Astrocyte (in vitro differentiated cells and primary cell): ENCODE results near the gene INTS7. TPM values are rescaled to one million over a fixed set of nuclear protein-coding genes. Genes with fewer than 3 reads are reported as not detected.

ENCODE experiments used
- DNase-seq: peaks from one replicate; pipeline ENCODE4 v3.0.0-alpha.2; 2010; ENCODE audit warnings: low read depth
- FAIRE-seq: peaks from 2 replicates; lab custom pipeline; 2011; peaks lifted over from hg19 to GRCh38; lab: Jason Lieb, UNC
- H2AFZ ChIP-seq: 2 replicates; pipeline ENCODE4 v1.6.0; 2012; ENCODE audit warnings: low read depth, low read length, inconsistent platforms
- H3K27ac ChIP-seq: 2 replicates; pipeline ENCODE4 v1.5.1; 2011; ENCODE audit warnings: low read depth, low read length, inconsistent platforms
- H3K27me3 ChIP-seq: 2 replicates; pipeline ENCODE4 v1.6.0; 2011; ENCODE audit warnings: low read length, inconsistent platforms; ENCODE audit not compliant: insufficient read depth
- H3K36me3 ChIP-seq: 2 replicates; pipeline ENCODE4 v1.5.1; 2011; ENCODE audit warnings: low read length, inconsistent platforms; ENCODE audit not compliant: insufficient read depth
- H3K4me1 ChIP-seq: 2 replicates; pipeline ENCODE4 v1.5.1; 2011; ENCODE audit warnings: low read length, inconsistent platforms; ENCODE audit not compliant: insufficient read depth
- H3K4me2 ChIP-seq: 2 replicates; pipeline ENCODE4 v1.6.0; 2012; ENCODE audit warnings: low read length, inconsistent platforms
- H3K4me3 ChIP-seq: 2 replicates; pipeline ENCODE4 v1.5.1; 2011; ENCODE audit warnings: low read depth, mild to moderate bottlenecking, low read length, inconsistent platforms; ENCODE audit not compliant: insufficient read depth
- H3K79me2 ChIP-seq: 2 replicates; pipeline ENCODE4 v1.6.0; 2012; ENCODE audit warnings: mild to moderate bottlenecking, low read length, inconsistent platforms; ENCODE audit not compliant: insufficient read depth
- H3K9ac ChIP-seq: 2 replicates; pipeline ENCODE4 v1.6.0; 2012; ENCODE audit warnings: mild to moderate bottlenecking, low read length, inconsistent platforms
- H3K9me3 ChIP-seq: 2 replicates; pipeline ENCODE4 v1.5.1; 2012; ENCODE audit warnings: low read depth, mild to moderate bottlenecking, low read length, inconsistent platforms; ENCODE audit not compliant: insufficient read depth
- H4K20me1 ChIP-seq: 2 replicates; pipeline ENCODE4 v1.6.0; 2012; ENCODE audit warnings: low read length, inconsistent platforms; ENCODE audit not compliant: insufficient read depth
- H3K27ac Mint-ChIP-seq: one replicate; pipeline ENCODE4 v1.8.0; 2021; ENCODE audit warnings: mild to moderate bottlenecking, mixed read lengths; ENCODE audit not compliant: unreplicated experiment
- H3K27me3 Mint-ChIP-seq: one replicate; pipeline ENCODE4 v1.8.0; 2021; ENCODE audit warnings: low read depth, mixed read lengths; ENCODE audit not compliant: unreplicated experiment
- H3K36me3 Mint-ChIP-seq: one replicate; pipeline ENCODE4 v1.8.0; 2021; ENCODE audit warnings: low read depth, mixed read lengths; ENCODE audit not compliant: unreplicated experiment
- H3K4me1 Mint-ChIP-seq: one replicate; pipeline ENCODE4 v1.8.0; 2021; ENCODE audit warnings: low read depth, mixed read lengths; ENCODE audit not compliant: unreplicated experiment
- H3K4me3 Mint-ChIP-seq: one replicate; pipeline ENCODE4 v1.8.0; 2021; ENCODE audit warnings: mild to moderate bottlenecking, moderate library complexity, mixed read lengths; ENCODE audit not compliant: unreplicated experiment
- H3K9me3 Mint-ChIP-seq: one replicate; pipeline ENCODE4 v1.8.0; 2021; ENCODE audit warnings: mild to moderate bottlenecking, mixed read lengths; ENCODE audit not compliant: unreplicated experiment
- EZH2 ChIP-seq: IDR thresholded peaks from 2 replicates; pipeline ENCODE4 v1.6.1; 2012; ENCODE audit warnings: mild to moderate bottlenecking, low read length, inconsistent platforms; ENCODE audit not compliant: insufficient read depth
- total RNA-seq: library from RNA; stranded (reverse); gene quantifications from 2 replicates; pipeline ENCODE4 v1.2.1, GENCODE V29; 2021
- TF ChIP-seq, protein P1 (sequence below): IDR thresholded peaks from 2 replicates; pipeline ENCODE4 v1.5.1; 2011; ENCODE audit warnings: low read depth, mild to moderate bottlenecking, inconsistent platforms, low read length, moderate library complexity; ENCODE audit not compliant: insufficient read depth

The INTS7 gene
- total RNA-seq, 1 donor from 2014 or later, result 14.7 TPM

- no peak overlapping the region for H2AFZ ChIP-seq
- no peaks in the 10 kb centered on the region for H3K36me3 ChIP-seq
- DNase-seq (no peak), FAIRE-seq (no peak)
- H3K9ac ChIP-seq, result no peak overlapping the region
- Mint-ChIP-seq H3K9me3 (peaks cover 2% of the 10 kb centered on the region), H3K4me3 (no peak overlapping the region), H3K27me3 (peaks cover 4% of the 10 kb centered on the region), H3K36me3 (no peaks in the 10 kb centered on the region), H3K4me1 (peaks cover 7% of the 10 kb centered on the region), H3K27ac (no peak overlapping the region)
- no peak overlapping the region for H3K27ac ChIP-seq
- H3K9me3 ChIP-seq, result no peaks in the 10 kb centered on the region
- H3K4me1 ChIP-seq, result no peaks in the 10 kb centered on the region
- no peaks in the 10 kb centered on the region for H4K20me1 ChIP-seq
- H3K27me3 ChIP-seq, result peaks cover under 1% of the 10 kb centered on the region
- no peak overlapping the region for H3K4me3 ChIP-seq
- no peak for TF ChIP-seq EZH2
- TF ChIP-seq, protein P1, sequence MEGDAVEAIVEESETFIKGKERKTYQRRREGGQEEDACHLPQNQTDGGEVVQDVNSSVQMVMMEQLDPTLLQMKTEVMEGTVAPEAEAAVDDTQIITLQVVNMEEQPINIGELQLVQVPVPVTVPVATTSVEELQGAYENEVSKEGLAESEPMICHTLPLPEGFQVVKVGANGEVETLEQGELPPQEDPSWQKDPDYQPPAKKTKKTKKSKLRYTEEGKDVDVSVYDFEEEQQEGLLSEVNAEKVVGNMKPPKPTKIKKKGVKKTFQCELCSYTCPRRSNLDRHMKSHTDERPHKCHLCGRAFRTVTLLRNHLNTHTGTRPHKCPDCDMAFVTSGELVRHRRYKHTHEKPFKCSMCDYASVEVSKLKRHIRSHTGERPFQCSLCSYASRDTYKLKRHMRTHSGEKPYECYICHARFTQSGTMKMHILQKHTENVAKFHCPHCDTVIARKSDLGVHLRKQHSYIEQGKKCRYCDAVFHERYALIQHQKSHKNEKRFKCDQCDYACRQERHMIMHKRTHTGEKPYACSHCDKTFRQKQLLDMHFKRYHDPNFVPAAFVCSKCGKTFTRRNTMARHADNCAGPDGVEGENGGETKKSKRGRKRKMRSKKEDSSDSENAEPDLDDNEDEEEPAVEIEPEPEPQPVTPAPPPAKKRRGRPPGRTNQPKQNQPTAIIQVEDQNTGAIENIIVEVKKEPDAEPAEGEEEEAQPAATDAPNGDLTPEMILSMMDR, result no peak
- no peaks in the 10 kb centered on the region for H3K79me2 ChIP-seq
- H3K4me2 ChIP-seq, result no peak overlapping the region
Observed at GRCh38 chr1:211908951-211909350, 126.4 kb downstream of the INTS7 start.

DNA sequence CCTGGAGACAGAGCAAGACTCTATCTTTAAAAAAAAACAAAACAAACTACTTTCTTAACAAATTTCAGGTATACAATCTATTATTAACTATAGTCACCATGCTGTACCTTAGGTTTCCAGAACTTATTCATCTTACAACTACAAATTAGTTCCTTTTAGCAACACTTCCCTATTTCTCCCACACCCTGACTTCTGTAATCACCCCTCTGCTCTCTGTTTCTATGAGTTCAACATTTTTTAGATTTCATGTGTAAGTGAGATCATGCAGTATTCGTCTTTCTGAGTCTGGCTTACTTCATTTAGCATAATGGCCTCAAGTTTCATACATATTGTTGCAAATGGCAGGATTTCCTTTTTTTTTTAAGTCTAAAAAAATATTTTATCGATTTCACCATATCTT is 126.9 kb downstream of the INTS7 start:
- Histone ChIP-seq H3K9ac (no peak overlapping the region), H4K20me1 (no peaks in the 10 kb centered on the region), H3K4me1 (no peaks in the 10 kb centered on the region), H3K27ac (no peak overlapping the region), H2AFZ (no peak overlapping the region), H3K9me3 (no peaks in the 10 kb centered on the region), H3K27me3 (peaks cover 5% of the 10 kb centered on the region), H3K4me2 (no peak overlapping the region), H3K36me3 (no peaks in the 10 kb centered on the region), H3K4me3 (no peak overlapping the region), H3K79me2 (no peaks in the 10 kb centered on the region)
- H3K4me1 Mint-ChIP-seq, result peaks cover 7% of the 10 kb centered on the region
- no peaks in the 10 kb centered on the region for H3K36me3 Mint-ChIP-seq
- no peak overlapping the region for H3K27ac Mint-ChIP-seq
- TF ChIP-seq, protein P1, result no peak
- no peak for TF ChIP-seq EZH2
- H3K27me3 Mint-ChIP-seq, result peaks cover 4% of the 10 kb centered on the region
- H3K4me3 Mint-ChIP-seq, result no peak overlapping the region
- FAIRE-seq, result no peak
- DNase-seq, result no peak
- peaks cover 2% of the 10 kb centered on the region for H3K9me3 Mint-ChIP-seq

DNA sequence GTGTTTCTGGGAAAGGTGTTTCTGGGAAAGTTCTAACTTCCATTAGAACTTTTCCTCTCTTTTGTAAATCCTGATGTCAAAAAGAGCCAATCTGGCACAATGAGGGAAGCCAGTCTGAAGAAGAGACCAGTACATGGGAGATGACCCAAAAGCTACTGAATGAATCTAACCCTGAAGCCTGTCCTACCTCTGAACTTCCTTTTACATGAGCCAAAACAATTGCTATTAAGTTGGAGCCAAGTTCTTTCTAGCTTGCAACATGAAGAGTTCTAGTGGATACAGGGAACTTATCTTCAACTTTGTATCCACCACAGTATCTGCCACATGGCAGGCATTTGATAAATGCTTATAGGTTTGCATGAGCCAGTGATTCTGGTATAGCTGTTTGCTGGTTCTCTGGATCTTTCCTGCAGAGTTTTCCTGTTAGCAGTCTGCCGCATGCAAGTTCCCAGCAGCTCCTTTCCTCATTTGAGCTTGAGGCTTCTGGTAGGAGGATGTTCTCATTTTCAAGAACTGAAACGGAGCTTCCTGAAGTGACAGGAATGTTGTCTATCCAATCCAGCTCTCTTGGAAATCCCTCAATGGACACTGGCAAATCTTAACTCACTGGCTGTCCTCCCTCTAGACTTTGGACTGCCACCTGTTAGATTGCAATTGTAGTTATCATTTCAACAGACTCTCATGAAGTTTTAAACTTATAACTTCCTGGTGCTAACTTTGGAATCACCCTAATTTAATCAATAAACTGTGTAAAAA is 131.7 kb downstream of the INTS7 start:
- Histone ChIP-seq H3K36me3 (no peaks in the 10 kb centered on the region), H2AFZ (no peak overlapping the region), H3K4me2 (no peak overlapping the region), H4K20me1 (no peaks in the 10 kb centered on the region), H3K27me3 (peaks cover 5% of the 10 kb centered on the region), H3K27ac (no peak overlapping the region), H3K79me2 (no peaks in the 10 kb centered on the region), H3K4me1 (no peaks in the 10 kb centered on the region), H3K4me3 (no peak overlapping the region), H3K9ac (no peak overlapping the region), H3K9me3 (no peaks in the 10 kb centered on the region)
- peaks cover 10% of the 10 kb centered on the region for H3K9me3 Mint-ChIP-seq
- no peak for TF ChIP-seq EZH2
- TF ChIP-seq, protein P1, result no peak
- DNase-seq, result no peak
- peaks cover 2% of the 10 kb centered on the region for H3K27me3 Mint-ChIP-seq
- H3K27ac Mint-ChIP-seq, result no peak overlapping the region
- H3K4me3 Mint-ChIP-seq, result no peak overlapping the region
- H3K4me1 Mint-ChIP-seq, result no peaks in the 10 kb centered on the region
- FAIRE-seq, result no peak
- H3K36me3 Mint-ChIP-seq, result no peaks in the 10 kb centered on the region
